GM21529 (cell line): ENCODE measurements around the gene NEUROD2.
"Not testable (repeated sequence)": the region's sequence is repeated elsewhere in the genome, so short reads cannot be mapped to it uniquely, and the experiment has no call there.

Experiments
- ATAC-seq: cut with Tn5 transposase; IDR thresholded peaks from one replicate; pipeline ENCODE4 v1.9.1; 2021; ENCODE audit not compliant: unreplicated experiment

The NEUROD2 gene

GRCh38 chr17:39603304-39604016, 4.3 kb downstream of the NEUROD2 start:
- no peak for ATAC-seq

- no peak for ATAC-seq
These were observed 5.0 kb downstream of the NEUROD2 start for GRCh38 chr17:39602533-39603303.

GRCh38 chr17:39601758-39602532, 5.8 kb downstream of the NEUROD2 start:
- no peak for ATAC-seq

GRCh38 chr17:39600997-39601597, 6.6 kb downstream of the NEUROD2 start:
- ATAC-seq, result no peak

GRCh38 chr17:39600288-39600996, 7.3 kb downstream of the NEUROD2 start:
- no peak for ATAC-seq

GRCh38 chr17:39599665-39600231, 8.0 kb downstream of the NEUROD2 start:
- no peak for ATAC-seq

GRCh38 chr17:39599004-39599664, 8.6 kb downstream of the NEUROD2 start:
- ATAC-seq, result no peak

GRCh38 chr17:39598630-39599003, 9.1 kb downstream of the NEUROD2 start:
- ATAC-seq, result no peak

- ATAC-seq, result no peak
These were observed 9.7 kb downstream of the NEUROD2 start for GRCh38 chr17:39598047-39598481.

GRCh38 chr17:39597372-39598046, 10.2 kb downstream of the NEUROD2 start:
- no peak for ATAC-seq

- no peak for ATAC-seq
These were observed 11.0 kb downstream of the NEUROD2 start for GRCh38 chr17:39596543-39597267.

GRCh38 chr17:39595928-39596510, 11.7 kb downstream of the NEUROD2 start:
- ATAC-seq, result no peak

GRCh38 chr17:39595294-39595693, 12.4 kb downstream of the NEUROD2 start:
- ATAC-seq, result no peak

- ATAC-seq, result no peak
These were observed 14.3 kb downstream of the NEUROD2 start for GRCh38 chr17:39593371-39593770.

- ATAC-seq, result no peak
These were observed 15.5 kb downstream of the NEUROD2 start for GRCh38 chr17:39591958-39592954.

GRCh38 chr17:39590180-39590579, 17.5 kb downstream of the NEUROD2 start:
- ATAC-seq, result not testable (repeated sequence)

- ATAC-seq, result no peak
These were observed 25.1 kb downstream of the NEUROD2 start for GRCh38 chr17:39582658-39583057.
